ENCODE data around the gene PIBF1. TPM values are rescaled to one million over a fixed set of nuclear protein-coding genes. Genes with fewer than 3 reads are reported as not detected.

Gene PIBF1
- total and polyA plus RNA-seq, 10 of the 15 experiments (the other 5 are each of a cell fraction or from before 2014, with no cell fraction given), result 6.4 to 24.5 (median 11.1) TPM

DNA sequence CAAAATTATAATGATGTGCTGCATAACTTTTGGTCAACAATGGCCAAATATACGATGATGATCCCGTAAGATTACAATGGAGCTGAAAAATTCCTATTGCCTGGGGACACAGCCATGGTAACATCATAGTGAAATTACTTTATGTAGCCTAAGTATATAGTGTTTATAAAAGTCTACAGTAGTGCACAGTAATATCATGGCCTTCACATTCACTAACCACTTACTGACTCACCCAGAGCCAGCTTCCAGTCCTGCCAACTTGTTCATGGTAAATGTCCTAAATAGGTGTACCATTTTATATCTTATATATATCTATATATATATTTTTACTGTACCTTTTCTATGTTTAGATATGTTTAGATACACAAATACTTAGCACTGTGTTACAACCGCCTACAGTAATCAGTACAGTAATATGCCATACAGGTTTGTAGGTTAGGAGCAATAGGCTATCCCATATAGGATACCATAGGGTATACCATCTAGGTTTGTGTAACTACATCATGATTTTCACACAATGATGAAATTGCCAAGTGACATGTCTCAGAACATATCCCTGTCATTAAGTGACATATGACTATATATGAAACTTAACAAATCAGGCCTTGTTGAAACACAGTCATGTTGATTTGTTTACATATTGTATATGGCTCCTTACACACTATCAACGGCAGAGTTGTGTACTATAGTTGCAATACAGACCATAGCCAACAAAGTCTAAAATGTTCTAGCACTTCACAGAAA lies 24.0 kb upstream of the PIBF1 start:
- in situ Hi-C loops (cut with MboI), result no loop called here
- 72% methylated on average over 4 of the region's 4 CpGs for WGBS (ENCODE audit: insufficient coverage, insufficient replicate concordance, low lambda C conversion rate, missing lambda C conversion rate)
- intact Hi-C loops (cut with micrococcal nuclease; ENCODE audit: unreplicated experiment), result no loop called here

DNA sequence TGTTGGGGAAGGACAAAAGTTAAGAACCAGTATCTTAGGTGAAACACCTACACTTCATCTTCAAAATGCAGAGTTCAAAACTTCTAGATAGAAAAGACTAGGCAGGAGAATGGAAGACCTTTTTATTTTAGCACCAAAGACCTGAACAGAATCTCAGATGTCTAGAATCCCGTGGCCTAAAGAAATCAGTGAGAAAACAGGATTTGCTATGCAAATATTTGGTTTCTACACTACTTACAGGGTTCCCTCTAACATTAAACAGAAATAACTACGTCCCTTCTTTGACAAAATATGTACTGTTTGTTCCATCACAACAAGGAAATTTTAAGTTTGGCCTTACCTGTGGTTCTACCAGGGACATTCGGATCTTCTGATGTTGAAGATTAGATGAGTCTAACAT lies 21.7 kb upstream of the PIBF1 start:
- Histone ChIP-seq H3K4me3 (no peak overlapping the region), H4K20me1 (ENCODE audit: control insufficient read depth, insufficient read depth) (no peaks in the 10 kb centered on the region), H3K9me3 (replicated peaks; ENCODE audit: control insufficient read depth, insufficient read depth, low read length) (no peaks in the 10 kb centered on the region), H3K79me2 (ENCODE audit: control insufficient read depth, insufficient read depth, low read length) (no peaks in the 10 kb centered on the region; the same call in 1 of the 2 replicates), H3K27me3 (replicated peaks in 1 of 2; ENCODE audit: control insufficient read depth in 2 of 2, insufficient read depth in 2 of 2, low read length in 1 of 2) (no peaks in the 10 kb centered on the region), H2AFZ (ENCODE audit: control insufficient read depth, low read depth, low read length) (no peak overlapping the region), H3K9ac (ENCODE audit: control insufficient read depth, insufficient read depth, low read length) (no peak overlapping the region), H3K36me3 (ENCODE audit: control insufficient read depth in 2 of 2, insufficient read depth in 2 of 2, low read length in 1 of 2) (peaks cover 3 to 29% of the 10 kb centered on the region in 2 experiments), H3K4me2 (ENCODE audit: control insufficient read depth, insufficient read depth) (no peak overlapping the region), H3K4me1 (ENCODE audit: control insufficient read depth, insufficient read depth, low read length) (no peaks in the 10 kb centered on the region), H3K27ac (ENCODE audit: control insufficient read depth, insufficient read depth) (no peak overlapping the region)
- ChIA-PET RAD21 (ENCODE audit: unreplicated experiment) (no interaction called here), POLR2A (no interaction called here), SMC1A (ENCODE audit: uncharacterized antibody, unreplicated experiment) (no interaction called here), CTCF (interaction anchor here (1.0 to 1.2 kb wide), 2 partner anchors 8 to 47 kb away, joined by 3 read pairs; no protein-coding TSS in a partner anchor)
- in situ Hi-C loops (cut with MboI), result no loop called here
- ATAC-seq (peak; percentile 34; the same call in 1 of the 3 replicates), DNase-seq (ENCODE audit: low read depth, low spot score) (no peak), FAIRE-seq (peak; percentile 66)
- 14% methylated on average over 3 of the region's 3 CpGs for WGBS (ENCODE audit: insufficient coverage, insufficient replicate concordance, low lambda C conversion rate, missing lambda C conversion rate)
- intact Hi-C loops (cut with micrococcal nuclease; ENCODE audit: unreplicated experiment), result no loop called here
- no TSS peak for BruUV-seq (replicated peaks)
- TF ChIP-seq IKZF1 (conservative IDR thresholded peaks at IDR 0.05) (no peak), POLR2AphosphoS2 (IDR thresholded peaks at IDR 0.05; ENCODE audit: low read depth, low read length) (no peak), NKRF (conservative IDR thresholded peaks at IDR 0.05) (no peak), STAT3 (IDR thresholded peaks at IDR 0.05; ENCODE audit: low read depth, low read length) (no peak), CREM (IDR thresholded peaks at IDR 0.05; ENCODE audit: low read depth) (no peak), STAT1 (conservative IDR thresholded peaks at IDR 0.05) (no peak), IRF4 (IDR thresholded peaks at IDR 0.05; ENCODE audit: low read depth, low read length) (no peak)
- TF ChIP-seq, protein P1, sequence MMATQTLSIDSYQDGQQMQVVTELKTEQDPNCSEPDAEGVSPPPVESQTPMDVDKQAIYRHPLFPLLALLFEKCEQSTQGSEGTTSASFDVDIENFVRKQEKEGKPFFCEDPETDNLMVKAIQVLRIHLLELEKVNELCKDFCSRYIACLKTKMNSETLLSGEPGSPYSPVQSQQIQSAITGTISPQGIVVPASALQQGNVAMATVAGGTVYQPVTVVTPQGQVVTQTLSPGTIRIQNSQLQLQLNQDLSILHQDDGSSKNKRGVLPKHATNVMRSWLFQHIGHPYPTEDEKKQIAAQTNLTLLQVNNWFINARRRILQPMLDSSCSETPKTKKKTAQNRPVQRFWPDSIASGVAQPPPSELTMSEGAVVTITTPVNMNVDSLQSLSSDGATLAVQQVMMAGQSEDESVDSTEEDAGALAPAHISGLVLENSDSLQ (IDR thresholded peaks at IDR 0.05), result no peak
- TF ChIP-seq, protein P2, sequence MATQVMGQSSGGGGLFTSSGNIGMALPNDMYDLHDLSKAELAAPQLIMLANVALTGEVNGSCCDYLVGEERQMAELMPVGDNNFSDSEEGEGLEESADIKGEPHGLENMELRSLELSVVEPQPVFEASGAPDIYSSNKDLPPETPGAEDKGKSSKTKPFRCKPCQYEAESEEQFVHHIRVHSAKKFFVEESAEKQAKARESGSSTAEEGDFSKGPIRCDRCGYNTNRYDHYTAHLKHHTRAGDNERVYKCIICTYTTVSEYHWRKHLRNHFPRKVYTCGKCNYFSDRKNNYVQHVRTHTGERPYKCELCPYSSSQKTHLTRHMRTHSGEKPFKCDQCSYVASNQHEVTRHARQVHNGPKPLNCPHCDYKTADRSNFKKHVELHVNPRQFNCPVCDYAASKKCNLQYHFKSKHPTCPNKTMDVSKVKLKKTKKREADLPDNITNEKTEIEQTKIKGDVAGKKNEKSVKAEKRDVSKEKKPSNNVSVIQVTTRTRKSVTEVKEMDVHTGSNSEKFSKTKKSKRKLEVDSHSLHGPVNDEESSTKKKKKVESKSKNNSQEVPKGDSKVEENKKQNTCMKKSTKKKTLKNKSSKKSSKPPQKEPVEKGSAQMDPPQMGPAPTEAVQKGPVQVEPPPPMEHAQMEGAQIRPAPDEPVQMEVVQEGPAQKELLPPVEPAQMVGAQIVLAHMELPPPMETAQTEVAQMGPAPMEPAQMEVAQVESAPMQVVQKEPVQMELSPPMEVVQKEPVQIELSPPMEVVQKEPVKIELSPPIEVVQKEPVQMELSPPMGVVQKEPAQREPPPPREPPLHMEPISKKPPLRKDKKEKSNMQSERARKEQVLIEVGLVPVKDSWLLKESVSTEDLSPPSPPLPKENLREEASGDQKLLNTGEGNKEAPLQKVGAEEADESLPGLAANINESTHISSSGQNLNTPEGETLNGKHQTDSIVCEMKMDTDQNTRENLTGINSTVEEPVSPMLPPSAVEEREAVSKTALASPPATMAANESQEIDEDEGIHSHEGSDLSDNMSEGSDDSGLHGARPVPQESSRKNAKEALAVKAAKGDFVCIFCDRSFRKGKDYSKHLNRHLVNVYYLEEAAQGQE (IDR thresholded peaks at IDR 0.05; ENCODE audit: low read depth, low read length), result no peak

More for the DNA sequence above, 24.0 kb upstream of the PIBF1 start:
- TF ChIP-seq POLR2AphosphoS2 (IDR thresholded peaks at IDR 0.05; ENCODE audit: low read depth, low read length), result no peak
- no peaks in the 10 kb centered on the region for H4K20me1 ChIP-seq (ENCODE audit: control insufficient read depth, insufficient read depth)
- RAD21 ChIA-PET (ENCODE audit: unreplicated experiment), result no interaction called here
- no TSS peak for BruUV-seq (replicated peaks)
- no peaks in the 10 kb centered on the region for H3K4me1 ChIP-seq (ENCODE audit: control insufficient read depth, insufficient read depth, low read length)
- H3K4me3 ChIP-seq, result no peak overlapping the region
- CTCF ChIA-PET, result no interaction called here
- H3K4me2 ChIP-seq (ENCODE audit: control insufficient read depth, insufficient read depth), result no peak overlapping the region
- H3K9me3 ChIP-seq (replicated peaks; ENCODE audit: control insufficient read depth, insufficient read depth, low read length), result no peaks in the 10 kb centered on the region
- SMC1A ChIA-PET (ENCODE audit: uncharacterized antibody, unreplicated experiment), result interaction anchor here (1.2 kb wide), 1 partner anchor 14 kb away, joined by 4 read pairs; no protein-coding TSS in a partner anchor
- ATAC-seq (no peak), DNase-seq (ENCODE audit: low read depth, low spot score) (no peak), FAIRE-seq (no peak)
- H3K27ac ChIP-seq (ENCODE audit: control insufficient read depth, insufficient read depth), result no peak overlapping the region
- H3K27me3 ChIP-seq (replicated peaks in 1 of 2; ENCODE audit: control insufficient read depth in 2 of 2, insufficient read depth in 2 of 2, low read length in 1 of 2), result no peaks in the 10 kb centered on the region
- no peaks in the 10 kb centered on the region; the same call in 1 of the 2 replicates for H3K79me2 ChIP-seq (ENCODE audit: control insufficient read depth, insufficient read depth, low read length)
- no peak overlapping the region for H3K9ac ChIP-seq (ENCODE audit: control insufficient read depth, insufficient read depth, low read length)
- H2AFZ ChIP-seq (ENCODE audit: control insufficient read depth, low read depth, low read length), result no peak overlapping the region
- peaks cover 3 to 36% of the 10 kb centered on the region in 2 experiments for H3K36me3 ChIP-seq (ENCODE audit: control insufficient read depth in 2 of 2, insufficient read depth in 2 of 2, low read length in 1 of 2)
- POLR2A ChIA-PET, result interaction anchor here (0.7 kb wide), 1 partner anchor 41 kb away, joined by 6 read pairs; no protein-coding TSS in a partner anchor

All from GM12878 (cell line).